IPS-18c (cell line): Measurements from ENCODE around the gene ALKBH2.

Source experiments
- H3K4me3 ChIP-seq: 2 replicates; pipeline ENCODE4 v1.7.0; 2013; ENCODE audit warnings: low read depth, mild to moderate bottlenecking, low read length, moderate library complexity; ENCODE audit not compliant: insufficient read depth
- H3K9me3 ChIP-seq: one replicate; pipeline ENCODE4 v1.6.1; 2013; ENCODE audit warnings: mild to moderate bottlenecking, low read length, moderate library complexity; ENCODE audit not compliant: control insufficient read depth, insufficient read depth

The ALKBH2 gene

GRCh38 chr12:109093022-109093918 lies at the start of gene ALKBH2:
Gene ALKBH2 (minus strand): TSS chr12:109093472. CDS start chr12:109092786, 686 bp downstream.
- H3K9me3 ChIP-seq, result no peaks in the 10 kb centered on the region
- peak within 1 kb of the TSS; percentile 50 for H3K4me3 ChIP-seq

- H3K9me3 ChIP-seq, result no peaks in the 10 kb centered on the region
- no peak overlapping the region for H3K4me3 ChIP-seq
These were observed 47.3 kb upstream of the ALKBH2 start for GRCh38 chr12:109140560-109140959.

GRCh38 chr12:109139791-109140190 lies 46.5 kb upstream of the ALKBH2 start:
- Histone ChIP-seq H3K9me3 (no peaks in the 10 kb centered on the region), H3K4me3 (no peak overlapping the region)

- H3K4me3 ChIP-seq, result no peak overlapping the region
- no peaks in the 10 kb centered on the region for H3K9me3 ChIP-seq
These were observed 46.1 kb upstream of the ALKBH2 start for GRCh38 chr12:109139360-109139759.

- Histone ChIP-seq H3K4me3 (no peak overlapping the region), H3K9me3 (no peaks in the 10 kb centered on the region)
These were observed 43.8 kb upstream of the ALKBH2 start for GRCh38 chr12:109137055-109137454.

- Histone ChIP-seq H3K9me3 (no peaks in the 10 kb centered on the region), H3K4me3 (no peak overlapping the region)
These were observed 41.1 kb upstream of the ALKBH2 start for GRCh38 chr12:109134186-109134917.

GRCh38 chr12:109131154-109132050 lies 38.1 kb upstream of the ALKBH2 start:
- Histone ChIP-seq H3K9me3 (no peaks in the 10 kb centered on the region), H3K4me3 (no peak overlapping the region; the same call in 1 of the 2 replicates)

- Histone ChIP-seq H3K9me3 (no peaks in the 10 kb centered on the region), H3K4me3 (no peak overlapping the region)
These were observed 37.3 kb upstream of the ALKBH2 start for GRCh38 chr12:109130297-109131153.

GRCh38 chr12:109127533-109128242 lies 34.4 kb upstream of the ALKBH2 start:
- Histone ChIP-seq H3K9me3 (no peaks in the 10 kb centered on the region), H3K4me3 (no peak overlapping the region)

GRCh38 chr12:109126784-109127183 lies 33.5 kb upstream of the ALKBH2 start:
- H3K4me3 ChIP-seq, result no peak overlapping the region
- no peaks in the 10 kb centered on the region for H3K9me3 ChIP-seq

GRCh38 chr12:109125791-109126190 lies 32.5 kb upstream of the ALKBH2 start:
- H3K9me3 ChIP-seq, result no peaks in the 10 kb centered on the region
- no peak overlapping the region for H3K4me3 ChIP-seq

GRCh38 chr12:109124878-109125648 lies 31.8 kb upstream of the ALKBH2 start:
- Histone ChIP-seq H3K9me3 (no peaks in the 10 kb centered on the region), H3K4me3 (no peak overlapping the region)

GRCh38 chr12:109121346-109121880 lies 28.1 kb upstream of the ALKBH2 start:
- no peak overlapping the region for H3K4me3 ChIP-seq
- H3K9me3 ChIP-seq, result no peaks in the 10 kb centered on the region

- no peak overlapping the region for H3K4me3 ChIP-seq
- no peaks in the 10 kb centered on the region for H3K9me3 ChIP-seq
These were observed 27.3 kb upstream of the ALKBH2 start for GRCh38 chr12:109120557-109120956.

- Histone ChIP-seq H3K4me3 (no peak overlapping the region), H3K9me3 (no peaks in the 10 kb centered on the region)
These were observed 26.8 kb upstream of the ALKBH2 start for GRCh38 chr12:109120095-109120494.
